GM12892 (cell line): ENCODE results near the gene OBSCN.

Experiments
- DNase-seq: peaks from one replicate; pipeline ENCODE4 v3.0.0; 2011; ENCODE audit not compliant: insufficient read length
- FAIRE-seq: peaks from 2 replicates; lab custom pipeline; 2011; peaks lifted over from hg19 to GRCh38; lab: Jason Lieb, UNC
- POLR2A ChIP-seq: IDR thresholded peaks from 2 replicates; pipeline ENCODE4 v1.6.1; 2011; ENCODE audit warnings: low read depth, low read length, control low read depth
- POLR2AphosphoS5 ChIP-seq: IDR thresholded peaks from 2 replicates; pipeline ENCODE4 v1.6.1; 2011; ENCODE audit warnings: low read depth, low read length, control low read depth
- TAF1 ChIP-seq: IDR thresholded peaks from 2 replicates; pipeline ENCODE4 v1.6.1; 2011; ENCODE audit warnings: low read depth, mild to moderate bottlenecking, control low read depth, low read length, borderline replicate concordance

OBSCN gene

DNA sequence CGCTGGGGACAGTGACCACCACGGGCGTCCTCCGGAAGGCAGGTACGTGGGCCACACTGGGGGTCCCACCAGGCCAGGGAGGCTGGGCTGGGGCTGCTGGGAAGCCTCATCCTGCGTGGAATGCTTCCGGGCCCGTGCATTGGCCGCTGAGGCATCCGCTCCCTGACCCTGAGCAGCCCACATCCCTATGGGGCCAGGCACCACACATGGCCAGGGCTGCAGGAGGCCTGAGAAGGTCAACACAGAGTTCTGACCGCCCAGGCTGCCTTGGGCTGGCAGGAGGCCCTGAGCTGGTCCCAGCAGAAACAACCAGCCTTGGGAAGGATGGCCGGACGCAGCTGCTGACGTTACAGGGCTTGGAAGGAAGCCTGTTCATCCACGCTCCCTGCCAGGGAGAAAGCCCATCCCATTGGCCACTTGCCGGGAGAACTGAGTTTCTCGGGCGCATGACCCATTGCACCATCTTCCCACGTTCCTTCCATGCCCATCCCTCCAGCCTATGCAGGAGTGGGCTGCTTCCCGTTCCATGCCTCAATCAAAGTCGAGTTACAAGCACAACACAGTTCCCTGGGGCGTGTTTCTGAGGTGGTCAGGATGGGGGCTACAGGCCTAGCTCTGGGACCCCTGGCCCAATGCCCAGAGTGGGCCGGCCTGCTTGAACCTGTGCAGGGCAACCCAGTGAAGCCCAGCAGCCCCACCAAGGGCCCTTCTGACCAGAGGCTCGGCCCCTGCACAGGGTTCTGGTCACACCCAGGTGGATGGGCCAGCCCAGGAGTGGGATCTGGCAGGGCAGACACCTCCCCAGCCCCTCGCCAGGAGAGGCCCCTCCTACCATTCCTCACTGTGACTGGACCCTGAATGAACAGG, 167.1 kb downstream of the OBSCN start:
- FAIRE-seq (no peak), DNase-seq (peak; percentile 23)
- TF ChIP-seq POLR2A (no peak), POLR2AphosphoS5 (no peak), TAF1 (no peak)

- no peak for FAIRE-seq
- peak; percentile 20 for DNase-seq
- no peak for TF ChIP-seq POLR2AphosphoS5
- no peak for TF ChIP-seq POLR2A
- no peak for TF ChIP-seq TAF1
Measured at GRCh38 chr1:228375578-228376261, 167.9 kb downstream of the OBSCN start.

DNA sequence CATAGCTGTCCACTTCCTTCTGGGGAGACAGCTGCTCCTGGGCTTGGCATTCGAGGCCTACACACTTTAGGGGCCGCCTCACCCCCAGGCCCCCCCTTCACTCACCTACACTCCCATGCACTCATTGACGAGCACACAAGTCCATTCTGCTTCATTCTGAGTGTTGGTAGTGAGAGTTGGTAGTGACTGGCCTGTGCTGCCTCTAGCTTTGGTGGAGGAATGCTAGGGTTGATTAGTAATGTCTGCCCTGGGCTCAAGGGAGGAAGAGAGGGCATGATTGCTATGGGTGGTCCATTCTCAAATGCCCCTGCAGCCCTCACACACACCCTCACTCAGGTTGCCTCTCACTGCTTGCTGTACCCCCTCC, 168.4 kb downstream of the OBSCN start:
- DNase-seq: no peak
- no peak for TF ChIP-seq POLR2A
- no peak for TF ChIP-seq POLR2AphosphoS5
- no peak for TF ChIP-seq TAF1
- FAIRE-seq: no peak

DNA sequence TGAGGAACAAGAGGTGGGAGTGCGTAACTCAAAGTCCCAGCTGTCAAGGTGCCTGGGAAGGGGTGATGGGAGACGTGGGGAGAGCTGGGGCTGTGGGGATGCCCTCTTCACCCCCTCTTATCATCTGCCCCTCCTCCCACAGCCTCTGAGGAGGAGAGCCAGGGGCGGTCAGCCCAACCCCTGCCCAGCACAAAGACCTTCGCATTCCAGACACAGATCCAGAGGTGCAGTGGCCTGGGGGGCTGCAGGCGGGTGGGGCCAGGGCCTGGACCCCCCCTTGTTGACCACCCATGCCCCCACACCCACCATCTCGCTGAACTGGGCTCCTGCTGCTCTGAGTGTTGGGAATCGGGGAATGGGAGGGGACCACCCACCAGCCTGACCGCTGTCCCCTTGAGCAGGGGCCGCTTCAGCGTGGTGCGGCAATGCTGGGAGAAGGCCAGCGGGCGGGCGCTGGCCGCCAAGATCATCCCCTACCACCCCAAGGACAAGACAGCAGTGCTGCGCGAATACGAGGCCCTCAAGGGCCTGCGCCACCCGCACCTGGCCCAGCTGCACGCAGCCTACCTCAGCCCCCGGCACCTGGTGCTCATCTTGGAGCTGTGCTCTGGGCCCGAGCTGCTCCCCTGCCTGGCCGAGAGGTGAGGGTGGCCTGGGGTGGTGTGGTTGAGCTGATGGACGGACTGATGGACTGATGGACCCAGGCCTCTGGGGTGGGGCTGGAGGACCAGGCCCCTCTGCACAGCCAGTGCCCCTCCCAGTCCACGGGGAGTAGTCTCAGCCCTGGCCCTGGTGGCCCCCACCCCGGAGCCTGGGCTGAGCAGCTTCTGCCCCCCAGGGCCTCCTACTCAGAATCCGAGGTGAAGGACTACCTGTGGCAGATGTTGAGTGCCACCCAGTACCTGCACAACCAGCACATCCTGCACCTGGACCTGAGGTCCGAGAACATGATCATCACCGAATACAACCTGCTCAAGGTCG, 169.1 kb downstream of the OBSCN start:
- TF ChIP-seq POLR2AphosphoS5 (no peak), POLR2A (no peak), TAF1 (no peak)
- no peak for DNase-seq
- FAIRE-seq: no peak

DNA sequence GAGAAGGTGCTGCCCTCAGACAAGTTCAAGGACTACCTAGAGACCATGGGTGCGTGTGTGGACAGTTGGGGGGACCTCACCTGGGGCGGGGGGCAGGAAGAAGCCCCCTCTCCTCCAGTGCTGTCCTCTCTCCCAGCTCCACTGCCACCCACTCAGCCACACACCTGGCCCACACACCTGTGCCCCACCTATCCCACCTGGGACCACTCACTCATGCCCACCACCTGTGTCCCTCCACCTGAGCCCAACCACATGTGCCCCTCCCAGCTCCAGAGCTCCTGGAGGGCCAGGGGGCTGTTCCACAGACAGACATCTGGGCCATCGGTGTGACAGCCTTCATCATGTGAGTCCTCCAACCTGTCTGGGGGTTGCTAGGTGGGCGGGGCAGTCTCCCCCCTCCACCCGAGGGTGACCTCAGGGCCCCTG, 169.8 kb downstream of the OBSCN start:
- TF ChIP-seq TAF1: no peak
- TF ChIP-seq POLR2A: no peak
- TF ChIP-seq POLR2AphosphoS5: no peak
- peak; percentile 19 for DNase-seq

GRCh38 chr1:228378090-228378872, 170.4 kb downstream of the OBSCN start:
- FAIRE-seq (no peak), DNase-seq (no peak)
- TF ChIP-seq POLR2AphosphoS5: no peak
- TF ChIP-seq TAF1: no peak

More for the DNA sequence above, 169.8 kb downstream of the OBSCN start:
- no peak for FAIRE-seq

- DNase-seq: no peak
- FAIRE-seq: no peak
- TF ChIP-seq POLR2A: no peak
Measured at GRCh38 chr1:228378873-228379460, 171.1 kb downstream of the OBSCN start.

DNA sequence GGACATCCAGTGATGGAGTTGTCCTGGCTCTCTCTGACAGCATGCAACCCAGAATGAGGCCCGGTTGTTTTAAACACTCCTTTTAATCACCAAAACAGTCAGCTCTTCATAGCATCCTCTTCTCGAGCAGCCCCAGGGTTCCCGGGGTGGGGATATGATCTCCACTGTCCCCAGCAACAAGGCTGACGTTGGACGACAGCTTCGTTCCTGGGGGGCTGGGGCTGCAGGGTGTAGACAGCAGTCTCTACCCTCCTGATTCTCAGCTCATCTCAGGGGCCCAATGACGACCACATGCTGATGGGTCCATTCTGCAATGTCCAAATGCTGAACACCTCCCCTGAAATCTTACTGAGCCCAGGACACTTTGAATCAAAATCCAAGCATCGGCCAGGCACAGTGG, 171.8 kb downstream of the OBSCN start:
- DNase-seq (no peak), FAIRE-seq (no peak)
- TF ChIP-seq POLR2A (no peak), POLR2AphosphoS5 (no peak), TAF1 (no peak)

DNA sequence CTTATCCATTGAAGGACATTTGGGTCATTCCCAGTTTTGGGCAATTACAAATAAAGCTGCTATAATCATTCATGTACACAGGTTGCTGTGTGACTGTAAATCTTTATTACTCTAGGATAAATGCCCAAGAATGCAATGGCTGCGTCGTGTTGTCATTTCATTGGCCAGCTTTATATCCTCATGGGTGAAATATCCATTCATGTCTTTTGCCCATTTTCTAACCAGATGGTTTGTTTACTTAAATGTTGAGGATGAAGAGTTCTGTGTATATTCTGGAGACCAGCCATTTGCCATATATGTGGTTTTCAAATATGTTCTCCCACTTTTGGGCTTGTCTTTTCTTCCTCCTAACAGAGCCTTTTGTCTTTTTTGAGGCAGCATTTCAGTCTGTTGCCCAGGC, 173.5 kb downstream of the OBSCN start:
- DNase-seq (no peak), FAIRE-seq (no peak)
- TF ChIP-seq TAF1 (no peak), POLR2A (no peak), POLR2AphosphoS5 (no peak)

DNA sequence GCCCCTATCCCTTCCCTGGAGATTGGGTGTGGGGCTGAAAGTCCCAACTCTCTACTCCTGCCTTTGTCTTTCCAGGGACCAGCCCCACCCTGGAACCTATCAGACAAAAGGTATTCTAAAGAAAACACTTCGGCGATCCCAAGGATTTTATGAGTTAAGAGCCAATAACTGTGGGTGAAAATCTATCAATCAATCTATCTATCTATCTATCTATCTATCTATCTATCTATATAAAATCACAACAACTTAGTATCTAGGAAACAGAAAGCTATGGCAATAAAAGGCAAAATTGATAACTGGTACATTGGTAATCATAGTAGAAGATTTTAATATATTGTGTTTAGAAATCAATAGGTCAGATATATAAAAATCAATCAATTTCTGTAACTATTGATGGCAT, 175.9 kb downstream of the OBSCN start:
- no peak for DNase-seq
- no peak for TF ChIP-seq POLR2A
- no peak for TF ChIP-seq TAF1
- TF ChIP-seq POLR2AphosphoS5: no peak
- no peak for FAIRE-seq

- FAIRE-seq: no peak
- TF ChIP-seq TAF1: no peak
- DNase-seq: no peak
Measured at GRCh38 chr1:228385232-228385631, 177.4 kb downstream of the OBSCN start.
